Left lung (tissue), 14 donors: ENCODE data around the gene EFCC1. TPM values are rescaled to one million over a fixed set of nuclear protein-coding genes. Genes with fewer than 3 reads are reported as not detected.

ENCODE experiments used
- ATAC-seq: fragments of 200-7000 bp; cut with Tn5 transposase; one replicate; pipeline ENCODE4 v1.9.1; 2020; ENCODE audit warnings: moderate library complexity
- DNase-seq, 4 donors: peaks; one replicate each; pipeline ENCODE4 v3.0.0-alpha.2; 2013 to 2020
- H3K27ac ChIP-seq, 2 donors: fragments of 200-600 bp; sonication (generic) in 1 of 2; one replicate each; pipeline versions ENCODE4 v1.5.0 to v1.8.0; 2020 to 2021
- H3K27me3 ChIP-seq, 2 donors: fragments of 200-600 bp; sonication (generic) in 1 of 2; one replicate each; pipeline versions ENCODE4 v1.5.0 to v1.8.0; 2020 to 2021
- H3K36me3 ChIP-seq, 2 donors: fragments of 200-600 bp; sonication (generic) in 1 of 2; one replicate each; pipeline versions ENCODE4 v1.5.0 to v1.8.0; 2020 to 2021
- H3K4me1 ChIP-seq, 2 donors: fragments of 200-600 bp; one replicate each; pipeline ENCODE4 v1.8.0; 2021
- H3K4me3 ChIP-seq, 2 donors: fragments of 200-600 bp; sonication (generic) in 1 of 2; one replicate each; pipeline versions ENCODE4 v1.5.0 to v1.8.0; 2020 to 2021; ENCODE audit warnings: mild to moderate bottlenecking in 1 of 2
- H3K9me3 ChIP-seq, 2 donors: fragments of 200-600 bp; sonication (generic) in 1 of 2; one replicate each; pipeline versions ENCODE4 v1.5.0 to v1.8.0; 2020 to 2021
- CTCF ChIP-seq, 2 donors: fragments of 200-600 bp; sonication (generic) in 1 of 2; IDR thresholded peaks; one replicate each; pipeline versions ENCODE4 v1.5.0 to v1.8.0; 2021; ENCODE audit warnings: antibody characterized with exemption in 2 of 2
- intact Hi-C, 2 donors: fragments of 100-400 bp; cut with DNase I; formaldehyde crosslinking; loops; one replicate each; pipeline versions ENCODE4 v1.11.2 to v1.14.2; 2022
- long read RNA-seq, 12 donors: library from polyadenylated mRNA in 2 of 12; unstranded in 2 of 12; transcript quantifications; one replicate each; pipeline ENCODE4 v2.0.0 and lab custom pipeline, GENCODE V29; 2019 to 2026
- polyA plus RNA-seq, 6 donors: library from polyadenylated mRNA; unstranded; fragments of 120-200 nt; gene quantifications; one replicate each; pipeline ENCODE4 v1.2.1, GENCODE V29; 2013; ENCODE audit not compliant: insufficient read length in 6 of 6
- total RNA-seq, 2 donors: library from RNA; stranded (reverse); fragmentation: NEBNext Ultra II Directional; extraction: Animal tissue kit (Norgen Biotek cat#: 25700); gene quantifications; one replicate each; pipeline ENCODE4 v1.2.1, GENCODE V29; 2021
- donor health status: DM: no; HTN: yes; CAD: no.
- donor health status: DM: no; HTN: no; CAD: no.

The EFCC1 gene
- 1 to 10 TPM; 2.7 to 4.9 TPM for total RNA-seq
- 10 to 100 TPM; 11.8 to 16.8 (median 14.0) TPM for polyA plus RNA-seq
- long read RNA-seq, donor 1, partial matches to known transcripts = 5 of 5 reads
- long read RNA-seq, donor 1, other reads (novel, unspliced or antisense) = 0 of 5 reads
- long read RNA-seq, donor 2 = 0 reads
- long read RNA-seq, donor 3 = 0 reads
- long read RNA-seq, donor 4 = 0 reads
- long read RNA-seq, donor 5, partial matches to known transcripts = 0 of 1 reads
- long read RNA-seq, donor 5, other reads (novel, unspliced or antisense) = 0 of 1 reads
- long read RNA-seq, donor 6, partial matches to known transcripts = 0 of 1 reads
- long read RNA-seq, donor 6, other reads (novel, unspliced or antisense) = 0 of 1 reads
- long read RNA-seq, donor 7, partial matches to known transcripts = 0 of 1 reads
- long read RNA-seq, donor 7, other reads (novel, unspliced or antisense) = 0 of 1 reads
- long read RNA-seq, donor 8, partial matches to known transcripts = 0 of 2 reads
- long read RNA-seq, donor 8, other reads (novel, unspliced or antisense) = 0 of 2 reads
- long read RNA-seq, donor 9 = 0 reads
- long read RNA-seq, donor 10, partial matches to known transcripts = 0 of 3 reads
- long read RNA-seq, donor 10, other reads (novel, unspliced or antisense) = 2 of 3 reads
- long read RNA-seq, donor 11 = 0 reads
- long read RNA-seq, donor 12 = 0 reads

- peak; percentile 67 for ATAC-seq
- intact Hi-C loops = no loop called here
- H3K9me3 ChIP-seq = no peaks in the 10 kb centered on the region
- H3K4me3 ChIP-seq = peak within 1 kb of the TSS; percentile 40 to 53
- H3K4me1 ChIP-seq = peaks cover 23 to 51% of the 10 kb centered on the region in 2 donors
- peaks cover 37 to 54% of the 10 kb centered on the region in 2 donors for H3K27me3 ChIP-seq
- peak; percentile 63 to 84 (median 79) for DNase-seq
- TF ChIP-seq CTCF (IDR thresholded peaks at IDR 0.05) = no peak
- peak within 1 kb of the TSS; percentile 39 to 78 for H3K27ac ChIP-seq
- H3K36me3 ChIP-seq = no peaks in the 10 kb centered on the region
These were observed at the start of gene EFCC1 for GRCh38 chr3:129001101-129001805. Gene EFCC1, plus strand, starts transcription at chr3:129001304. Its CDS starts 325 bp downstream, at chr3:129001629.

- TF ChIP-seq CTCF (IDR thresholded peaks at IDR 0.05) = no peak
- no peak for DNase-seq
- H3K4me1 ChIP-seq = no peaks in the 10 kb centered on the region
- H3K4me3 ChIP-seq = no peak overlapping the region
- peaks cover 0 to 4% of the 10 kb centered on the region in 2 donors for H3K9me3 ChIP-seq
- no peak for ATAC-seq
- H3K27me3 ChIP-seq = no peaks in the 10 kb centered on the region
- no peaks in the 10 kb centered on the region for H3K36me3 ChIP-seq
- no peak overlapping the region for H3K27ac ChIP-seq
- intact Hi-C loops = no loop called here
These were observed 44.7 kb upstream of the EFCC1 start for GRCh38 chr3:128956440-128956839.

GRCh38 chr3:128965280-128965679, 35.8 kb upstream of the EFCC1 start:
- no peaks in the 10 kb centered on the region for H3K36me3 ChIP-seq
- peaks cover 0 to 3% of the 10 kb centered on the region in 2 donors for H3K4me1 ChIP-seq
- no peak overlapping the region for H3K4me3 ChIP-seq
- H3K27ac ChIP-seq = no peak overlapping the region
- no peaks in the 10 kb centered on the region for H3K27me3 ChIP-seq
- ATAC-seq (no peak), DNase-seq (no peak)
- TF ChIP-seq CTCF (IDR thresholded peaks at IDR 0.05) = no peak
- H3K9me3 ChIP-seq = no peaks in the 10 kb centered on the region
- intact Hi-C loops = loop anchor here in 1 of 2 donors (5.0 kb wide), 1 partner anchor 282 kb away; the partner anchor contains the start of gene COPG1

- no peaks in the 10 kb centered on the region for H3K27me3 ChIP-seq
- intact Hi-C loops = loop anchor here in 1 of 2 donors (5.0 kb wide), 1 partner anchor 281 kb away; the partner anchor contains the start of gene COPG1
- H3K4me3 ChIP-seq = no peak overlapping the region
- no peak for ATAC-seq
- no peak for TF ChIP-seq CTCF (IDR thresholded peaks at IDR 0.05)
- H3K4me1 ChIP-seq = peaks cover 0 to 8% of the 10 kb centered on the region in 2 donors
- no peaks in the 10 kb centered on the region for H3K9me3 ChIP-seq
- DNase-seq = no peak
- H3K36me3 ChIP-seq = no peaks in the 10 kb centered on the region
- no peak overlapping the region for H3K27ac ChIP-seq
These were observed 35.3 kb upstream of the EFCC1 start for GRCh38 chr3:128965818-128966217.
